ENCODE results near the gene PAIP2.

Gene PAIP2

GRCh38 chr5:139391570-139392323, 50.1 kb downstream of the PAIP2 start:
- no peak for DNase-seq (ENCODE audit: low read depth in 2 of 2, low spot score in 1 of 2)

DNA sequence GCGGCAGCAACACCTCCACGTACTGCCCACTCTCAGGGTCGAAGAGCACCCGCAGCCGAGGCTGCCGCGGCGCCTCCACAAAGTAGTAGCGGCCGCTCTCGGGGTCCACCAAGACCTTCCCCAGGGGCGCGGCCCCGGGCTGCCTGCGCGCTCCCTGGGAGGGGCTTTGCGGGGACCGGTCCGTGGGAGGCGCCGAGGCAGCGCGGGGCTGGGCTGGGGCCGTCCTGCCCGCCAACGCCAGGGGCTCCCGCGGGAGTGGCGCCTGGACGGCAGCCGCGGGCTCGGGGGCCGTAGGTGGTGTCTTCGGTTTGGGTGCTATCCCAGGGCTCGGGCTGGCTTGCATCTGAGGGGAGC, 50.6 kb downstream of the PAIP2 start:
- DNase-seq (ENCODE audit: low read depth in 2 of 2, low spot score in 1 of 2): no peak

DNA sequence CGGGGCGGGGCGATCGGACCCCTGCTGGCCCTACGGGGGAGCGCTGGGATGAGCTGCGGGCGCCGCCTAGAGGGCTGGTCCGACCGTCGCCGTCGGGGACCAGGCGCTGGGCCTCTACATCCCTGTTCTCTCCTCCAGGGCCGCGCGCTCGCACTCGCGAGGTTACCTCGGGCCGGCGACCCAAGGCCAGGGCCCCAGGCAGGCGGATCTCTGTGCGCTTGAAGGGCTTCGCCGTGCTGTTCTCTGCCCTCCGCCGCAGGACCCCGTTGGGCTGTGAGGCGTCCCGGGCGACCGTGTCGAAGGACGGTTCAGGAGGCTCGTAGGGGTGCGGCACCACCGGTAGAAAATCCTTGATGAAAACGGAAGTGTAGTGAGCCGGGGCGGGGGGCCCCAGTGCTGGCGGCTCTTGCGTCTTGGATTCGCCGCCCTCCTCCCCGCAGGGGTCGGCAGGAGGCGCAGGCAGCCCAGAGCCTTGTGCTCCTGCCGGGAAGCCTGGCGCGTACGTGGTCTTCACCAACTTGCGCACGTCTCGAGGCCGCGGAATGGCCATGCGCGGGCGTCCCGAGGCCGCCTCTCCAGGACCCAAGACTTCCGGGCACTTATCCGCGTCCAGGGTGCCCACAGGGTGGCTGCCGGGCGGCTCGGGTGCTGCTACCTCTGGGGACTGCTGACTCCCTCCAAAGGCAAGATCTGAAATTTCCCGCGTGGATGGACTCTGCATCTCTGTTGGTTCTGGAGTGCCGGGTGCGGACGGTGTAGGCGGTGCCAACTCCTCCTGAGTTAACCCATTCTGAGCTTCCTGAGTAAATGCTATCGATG, 51.2 kb downstream of the PAIP2 start:
- DNase-seq (ENCODE audit: low read depth in 2 of 2, low spot score in 1 of 2): peak; percentile 37 to 59

- no peak for DNase-seq (ENCODE audit: low read depth in 2 of 2, low spot score in 1 of 2)
Measured at GRCh38 chr5:139393497-139394122, 52.0 kb downstream of the PAIP2 start.

- DNase-seq (ENCODE audit: low read depth in 2 of 2, low spot score in 1 of 2): no peak
Measured at GRCh38 chr5:139394123-139394653, 52.5 kb downstream of the PAIP2 start.

GRCh38 chr5:139394654-139395566, 53.3 kb downstream of the PAIP2 start, which contains the start of gene PROB1:
Gene PROB1, minus strand, starts transcription at chr5:139395104. Its CDS starts 23 bp downstream, at chr5:139395081.
- DNase-seq (ENCODE audit: low read depth in 2 of 2, low spot score in 1 of 2): no peak

DNA sequence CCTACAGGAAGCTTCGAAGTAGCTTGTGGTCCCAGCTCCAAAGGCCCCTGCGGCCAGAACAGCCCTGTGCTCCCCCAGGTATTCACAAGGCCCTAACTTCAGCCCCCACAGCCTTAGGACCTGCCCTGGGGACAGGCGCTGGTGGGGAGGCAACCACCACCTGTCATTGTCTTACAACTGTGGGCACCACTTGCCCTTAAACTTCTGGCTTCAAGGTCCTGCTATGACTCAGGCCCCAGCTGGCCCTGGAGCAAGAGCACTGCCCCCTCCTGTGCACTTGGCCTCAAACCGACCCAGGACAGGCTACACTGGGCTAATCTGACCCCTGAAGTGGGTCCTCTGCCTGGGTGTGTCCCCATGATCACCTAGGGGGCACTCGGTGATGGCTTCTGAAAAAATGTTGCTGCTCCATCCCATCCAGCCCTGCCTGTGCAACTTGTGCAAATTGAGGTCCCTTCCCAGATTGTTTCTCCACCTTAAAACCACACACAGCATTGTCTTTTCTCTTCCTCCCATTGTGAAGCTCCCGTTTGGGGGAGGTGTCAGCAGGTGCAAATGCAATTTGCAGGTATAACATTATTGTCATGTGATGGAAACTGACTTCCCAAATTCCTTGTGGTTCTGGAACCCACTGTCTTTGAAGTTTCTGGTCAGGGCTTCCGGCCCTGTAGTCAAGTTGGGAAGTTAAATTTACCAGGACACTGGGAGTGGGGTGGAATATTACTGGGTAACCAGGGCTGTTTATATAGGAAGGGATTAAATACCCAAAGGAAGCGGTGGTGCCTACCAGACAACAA, 54.4 kb downstream of the PAIP2 start:
- DNase-seq (ENCODE audit: low read depth in 2 of 2, low spot score in 1 of 2): no peak

DNA sequence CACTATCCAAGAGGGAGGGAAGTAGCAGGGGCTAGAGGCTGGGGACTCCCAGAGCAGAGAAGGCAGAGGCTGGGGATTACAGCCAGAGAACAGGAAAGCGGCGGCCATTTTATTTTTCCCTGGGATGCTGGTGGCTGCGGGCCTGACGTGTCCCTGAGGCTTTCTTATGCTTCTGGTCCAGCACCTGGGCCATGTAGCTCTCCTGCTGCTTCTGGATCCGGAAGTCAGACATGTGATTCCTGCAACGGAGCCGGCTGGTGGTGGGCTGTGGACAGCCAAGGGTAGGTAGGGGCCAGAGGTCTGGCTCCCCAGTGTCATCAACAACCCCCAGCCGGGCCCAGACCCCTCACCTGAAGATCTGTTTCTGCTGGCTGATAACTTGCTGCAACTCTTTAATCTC, 55.0 kb downstream of the PAIP2 start:
- DNase-seq (ENCODE audit: low read depth in 2 of 2, low spot score in 1 of 2): no peak

GRCh38 chr5:139397921-139398320, 56.3 kb downstream of the PAIP2 start:
- no peak for DNase-seq (ENCODE audit: low read depth in 2 of 2, low spot score in 1 of 2)

DNA sequence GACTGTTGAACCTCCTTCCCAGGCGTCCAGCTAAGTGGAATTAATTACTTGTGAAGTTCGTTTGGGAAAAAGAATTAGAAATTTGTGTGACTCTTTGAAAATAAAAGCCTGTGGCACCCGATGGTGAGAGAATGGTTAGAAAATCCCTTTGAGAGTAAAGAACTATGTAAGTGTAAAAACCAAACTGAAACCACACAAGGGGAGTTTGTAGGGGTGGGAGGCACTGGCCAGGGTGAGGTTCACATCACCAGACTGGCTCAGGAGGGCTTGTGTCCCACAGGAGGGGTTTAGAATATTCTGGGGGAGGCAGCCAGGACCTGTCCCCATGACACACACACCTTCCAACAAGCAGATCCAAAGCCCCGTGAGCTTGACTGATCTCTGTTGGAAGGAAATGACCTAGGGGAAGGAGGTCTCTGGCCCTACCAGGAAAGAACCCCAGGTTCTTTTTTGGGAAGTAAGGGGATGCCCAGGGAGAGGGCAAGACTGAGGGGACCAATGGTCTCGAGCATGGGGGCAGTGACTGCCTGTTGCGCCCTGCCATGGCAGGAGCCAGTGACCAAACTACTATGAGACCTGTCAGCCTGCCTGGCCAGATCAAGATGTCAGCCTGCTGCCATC, 58.0 kb downstream of the PAIP2 start:
- no peak for DNase-seq (ENCODE audit: low read depth in 2 of 2, low spot score in 1 of 2)

DNA sequence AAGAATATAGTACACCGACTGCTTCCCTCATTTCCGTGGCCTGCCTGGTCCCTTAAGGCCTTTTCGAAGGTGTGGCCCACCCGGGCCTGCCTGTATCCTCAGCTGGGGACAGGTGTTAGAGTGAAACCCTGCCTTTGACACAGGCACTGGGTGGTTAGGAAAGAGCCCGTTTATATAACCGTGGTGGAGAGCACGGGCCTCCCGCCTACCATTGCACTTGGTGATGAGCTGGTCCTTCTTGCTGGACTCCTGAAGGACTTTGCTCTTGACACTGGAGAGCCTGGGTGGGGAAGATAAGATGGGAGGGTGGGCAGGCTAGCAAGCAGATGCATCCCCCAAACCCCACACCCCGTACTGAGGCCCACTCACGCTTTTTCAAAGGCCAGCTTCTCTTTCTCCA, 59.9 kb downstream of the PAIP2 start:
- DNase-seq (ENCODE audit: low read depth in 2 of 2, low spot score in 1 of 2): no peak

GRCh38 chr5:139402561-139403158, 61.0 kb downstream of the PAIP2 start:
- no peak for DNase-seq (ENCODE audit: low read depth in 2 of 2, low spot score in 1 of 2)

DNA sequence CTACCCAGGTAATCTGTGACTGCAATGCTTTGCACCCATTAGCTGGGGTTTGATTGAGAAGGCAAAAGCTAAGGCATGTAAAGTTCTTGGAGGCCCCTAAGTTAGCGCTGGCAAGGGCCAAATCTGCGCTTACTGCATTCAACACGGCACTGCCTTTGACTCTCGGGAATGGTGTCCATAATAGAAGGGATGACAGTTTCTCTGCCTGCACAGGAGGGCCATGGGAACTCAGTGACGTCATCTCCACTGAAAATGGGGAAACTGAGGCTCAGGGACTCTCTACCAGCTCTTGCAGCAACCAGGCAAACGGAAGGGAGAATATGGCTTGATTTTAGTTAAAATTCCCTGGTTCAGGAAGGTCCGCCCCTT, 61.7 kb downstream of the PAIP2 start:
- DNase-seq (ENCODE audit: low read depth in 2 of 2, low spot score in 1 of 2): no peak

DNA sequence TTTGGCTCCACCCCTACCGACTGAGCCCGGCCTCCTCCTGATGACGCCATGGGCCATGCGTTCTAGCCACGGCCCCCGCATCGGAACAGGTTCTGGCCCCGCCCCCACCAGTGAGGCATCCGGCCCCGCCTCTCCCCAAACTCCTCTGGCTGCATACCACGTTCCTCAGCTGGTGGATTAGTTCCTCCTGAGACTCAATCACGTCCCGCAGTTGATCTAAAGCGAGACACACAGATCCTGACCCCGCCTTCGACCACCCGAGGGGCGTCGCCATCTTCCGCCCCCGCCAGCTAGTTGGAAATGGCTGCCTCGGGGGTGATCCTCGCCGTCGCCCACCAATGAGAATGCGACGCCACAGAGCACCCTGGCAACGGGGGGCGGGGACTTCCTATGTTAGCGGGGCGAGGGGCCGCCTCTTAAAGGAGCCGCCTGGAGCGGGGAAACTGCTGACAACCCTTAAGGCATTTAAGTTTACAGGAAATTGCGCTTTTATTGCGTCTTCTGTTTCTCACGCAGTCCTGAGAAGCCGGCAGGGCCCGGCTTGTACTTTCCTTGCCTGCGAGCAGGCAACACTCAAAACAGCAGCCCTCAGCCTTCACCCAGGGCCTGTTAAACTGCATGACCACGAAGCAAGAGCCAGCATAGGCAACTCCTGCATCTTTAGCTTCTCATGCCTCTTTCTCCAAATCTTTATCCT, 62.3 kb downstream of the PAIP2 start, which contains the start of gene SPATA24:
SPATA24 (minus strand) TSS at position 303 of the 697 bp plus-strand sequence; CDS start at position 274, 29 bp downstream.
- DNase-seq (ENCODE audit: low read depth in 2 of 2, low spot score in 1 of 2): peak; percentile 95

GRCh38 chr5:139404484-139404840, 62.8 kb downstream of the PAIP2 start:
- no peak for DNase-seq (ENCODE audit: low read depth in 2 of 2, low spot score in 1 of 2)

- no peak for DNase-seq (ENCODE audit: low read depth in 2 of 2, low spot score in 1 of 2)
Measured at GRCh38 chr5:139406963-139407362, 65.3 kb downstream of the PAIP2 start.

DNA sequence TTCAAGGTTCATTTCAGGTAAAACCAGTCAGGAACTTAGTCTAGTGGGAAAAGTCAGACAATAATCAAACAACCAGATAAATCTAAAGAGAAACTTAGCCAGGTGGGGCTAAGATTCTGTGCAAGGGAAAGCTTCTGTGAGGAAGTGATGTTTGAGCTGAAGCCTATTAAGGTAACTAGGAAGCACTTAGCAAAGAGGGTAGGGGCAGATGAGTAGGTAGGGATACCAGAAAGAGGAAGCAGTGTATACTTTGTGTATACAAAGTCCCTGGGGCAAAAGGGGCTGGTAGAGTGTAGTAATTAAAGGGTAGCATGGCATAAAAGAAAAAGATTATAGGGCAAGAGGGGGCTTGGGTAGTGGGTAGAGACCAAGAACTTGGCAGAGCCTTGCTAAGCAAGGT, 65.9 kb downstream of the PAIP2 start:
- DNase-seq (ENCODE audit: low read depth in 2 of 2, low spot score in 1 of 2): no peak

DNA sequence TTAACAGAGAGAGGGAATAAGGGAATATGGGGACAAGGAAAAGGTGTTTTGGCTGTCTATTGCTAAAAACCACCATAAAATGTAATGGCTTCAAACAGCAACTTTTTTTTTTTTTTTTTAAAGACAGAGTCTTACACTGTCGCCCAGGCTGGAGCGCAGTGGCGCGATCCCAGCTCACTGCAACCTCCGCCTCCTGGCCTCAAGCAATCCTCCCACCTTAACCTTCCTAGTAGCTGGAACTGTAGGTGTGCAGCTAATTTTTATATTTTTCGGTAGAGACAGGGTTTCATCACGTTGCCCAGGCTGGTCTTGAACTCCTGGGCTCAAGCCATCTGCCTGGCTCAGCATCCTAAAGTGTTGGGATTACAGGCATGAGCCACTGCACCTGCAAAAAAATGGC, 66.5 kb downstream of the PAIP2 start:
- DNase-seq (ENCODE audit: low read depth in 2 of 2, low spot score in 1 of 2): no peak

Measured in stimulated activated CD8-positive, alpha-beta memory T cell treated with anti-CD3 and anti-CD28 coated beads, Interleukin-4, amount 100 ng/mL, for 1 hour (primary cell).